HUES48 (cell line): ENCODE measurements around the gene AJAP1.
"Not testable (repeated sequence)": the region's sequence is repeated elsewhere in the genome, so short reads cannot be mapped to it uniquely, and the experiment has no call there.

Source experiments
- H3K27ac ChIP-seq: one replicate; pipeline ENCODE4 v1.7.0; 2013; ENCODE audit warnings: low read depth, low read length, inconsistent platforms
- H3K27me3 ChIP-seq: 2 replicates; pipeline ENCODE4 v1.6.1; 2013; ENCODE audit warnings: mild to moderate bottlenecking, low read length; ENCODE audit not compliant: control insufficient read depth, insufficient read depth
- H3K36me3 ChIP-seq: 2 replicates; pipeline ENCODE4 v1.6.1; 2013; ENCODE audit warnings: low read length; ENCODE audit not compliant: control insufficient read depth, insufficient read depth
- H3K4me1 ChIP-seq: 2 replicates; pipeline ENCODE4 v1.6.1; 2013; ENCODE audit warnings: mild to moderate bottlenecking, low read length; ENCODE audit not compliant: control insufficient read depth, insufficient read depth
- H3K4me3 ChIP-seq: 2 replicates; pipeline ENCODE4 v1.5.1; 2013; ENCODE audit warnings: mild to moderate bottlenecking, low read depth, low read length
- H3K9ac ChIP-seq: 2 replicates; pipeline ENCODE4 v1.6.1; 2013; ENCODE audit warnings: mild to moderate bottlenecking, low read depth, low read length, moderate library complexity
- H3K9me3 ChIP-seq: 2 replicates; pipeline ENCODE4 v1.6.1; 2013; ENCODE audit warnings: low read length; ENCODE audit not compliant: control insufficient read depth, insufficient read depth

The AJAP1 gene

GRCh38 chr1:4658643-4659628 is 4.5 kb downstream of the AJAP1 start:
- no peak overlapping the region for H3K4me3 ChIP-seq
- no peaks in the 10 kb centered on the region for H3K36me3 ChIP-seq
- H3K4me1 ChIP-seq: peaks cover 34% of the 10 kb centered on the region
- H3K27me3 ChIP-seq: peaks cover 58% of the 10 kb centered on the region
- H3K9ac ChIP-seq: no peak overlapping the region
- no peak overlapping the region for H3K27ac ChIP-seq
- H3K9me3 ChIP-seq: no peaks in the 10 kb centered on the region

- H3K27me3 ChIP-seq: peaks cover 40% of the 10 kb centered on the region
- no peak overlapping the region for H3K4me3 ChIP-seq
- H3K4me1 ChIP-seq: peaks cover 34% of the 10 kb centered on the region
- no peaks in the 10 kb centered on the region for H3K36me3 ChIP-seq
- H3K9ac ChIP-seq: no peak overlapping the region
- H3K27ac ChIP-seq: no peak overlapping the region
- no peaks in the 10 kb centered on the region for H3K9me3 ChIP-seq
These were observed 6.6 kb downstream of the AJAP1 start for GRCh38 chr1:4660917-4661594.

- H3K27ac ChIP-seq: no peak overlapping the region
- H3K36me3 ChIP-seq: no peaks in the 10 kb centered on the region
- no peak overlapping the region for H3K4me3 ChIP-seq
- peaks cover 32% of the 10 kb centered on the region for H3K4me1 ChIP-seq
- H3K9me3 ChIP-seq: no peaks in the 10 kb centered on the region
- H3K27me3 ChIP-seq: peaks cover 35% of the 10 kb centered on the region
- H3K9ac ChIP-seq: no peak overlapping the region
These were observed 7.1 kb downstream of the AJAP1 start for GRCh38 chr1:4661595-4661917.

- Histone ChIP-seq H3K4me1 (peaks cover 26% of the 10 kb centered on the region), H3K9me3 (peaks cover 2% of the 10 kb centered on the region; the same call in 1 of the 2 replicates), H3K9ac (no peak overlapping the region), H3K27ac (no peak overlapping the region), H3K36me3 (no peaks in the 10 kb centered on the region), H3K27me3 (peaks cover 29% of the 10 kb centered on the region), H3K4me3 (no peak overlapping the region)
These were observed 7.8 kb downstream of the AJAP1 start for GRCh38 chr1:4662168-4662567.

- H3K4me1 ChIP-seq: peaks cover 22% of the 10 kb centered on the region
- H3K9ac ChIP-seq: no peak overlapping the region
- H3K27me3 ChIP-seq: peaks cover 25% of the 10 kb centered on the region
- peaks cover 4% of the 10 kb centered on the region; the same call in 1 of the 2 replicates for H3K9me3 ChIP-seq
- no peaks in the 10 kb centered on the region for H3K36me3 ChIP-seq
- H3K27ac ChIP-seq: no peak overlapping the region
- no peak overlapping the region for H3K4me3 ChIP-seq
These were observed 8.3 kb downstream of the AJAP1 start for GRCh38 chr1:4662723-4663122.

- H3K4me1 ChIP-seq: peaks cover 8% of the 10 kb centered on the region
- peaks cover 11% of the 10 kb centered on the region for H3K27me3 ChIP-seq
These were observed 9.7 kb downstream of the AJAP1 start for GRCh38 chr1:4664095-4664494.

GRCh38 chr1:4664606-4665005 is 10.2 kb downstream of the AJAP1 start:
- Histone ChIP-seq H3K36me3 (no peaks in the 10 kb centered on the region), H3K9me3 (peaks cover 4% of the 10 kb centered on the region; the same call in 1 of the 2 replicates), H3K4me1 (peaks cover 3% of the 10 kb centered on the region; the same call in 1 of the 2 replicates), H3K4me3 (no peak overlapping the region), H3K9ac (no peak overlapping the region), H3K27ac (no peak overlapping the region), H3K27me3 (peaks cover 6% of the 10 kb centered on the region)

More at GRCh38 chr1:4664095-4664494, 9.7 kb downstream of the AJAP1 start:
- no peak overlapping the region; the same call in 1 of the 2 replicates for H3K9ac ChIP-seq
- no peak overlapping the region for H3K27ac ChIP-seq
- H3K36me3 ChIP-seq: no peaks in the 10 kb centered on the region
- H3K9me3 ChIP-seq: peaks cover 4% of the 10 kb centered on the region; the same call in 1 of the 2 replicates
- H3K4me3 ChIP-seq: no peak overlapping the region

- H3K27ac ChIP-seq: no peak overlapping the region
- no peaks in the 10 kb centered on the region for H3K4me1 ChIP-seq
- H3K9me3 ChIP-seq: peaks cover 4% of the 10 kb centered on the region; the same call in 1 of the 2 replicates
- H3K4me3 ChIP-seq: no peak overlapping the region
- no peaks in the 10 kb centered on the region for H3K27me3 ChIP-seq
- H3K9ac ChIP-seq: no peak overlapping the region
- H3K36me3 ChIP-seq: no peaks in the 10 kb centered on the region
These were observed 11.0 kb downstream of the AJAP1 start for GRCh38 chr1:4665456-4665855.

GRCh38 chr1:4666683-4667082 is 12.3 kb downstream of the AJAP1 start:
- H3K27me3 ChIP-seq, H3K9me3 ChIP-seq, H3K4me1 ChIP-seq, H3K36me3 ChIP-seq, H3K27ac ChIP-seq, H3K4me3 ChIP-seq, H3K9ac ChIP-seq: not testable (repeated sequence)

- H3K9ac ChIP-seq: no peak overlapping the region
- H3K9me3 ChIP-seq: peaks cover 4% of the 10 kb centered on the region; the same call in 1 of the 2 replicates
- no peaks in the 10 kb centered on the region for H3K27me3 ChIP-seq
- no peaks in the 10 kb centered on the region for H3K4me1 ChIP-seq
- H3K27ac ChIP-seq: no peak overlapping the region
- H3K36me3 ChIP-seq: no peaks in the 10 kb centered on the region
- H3K4me3 ChIP-seq: no peak overlapping the region
These were observed 14.6 kb downstream of the AJAP1 start for GRCh38 chr1:4668743-4669700.
